ENCODE measurements around the gene FEM1B.

The FEM1B gene

GRCh38 chr15:68283401-68283800 is 5.9 kb downstream of the FEM1B start:
- TF ChIP-seq CTCF (conservative IDR thresholded peaks at IDR 0.05; ENCODE audit: control insufficient read depth, insufficient read depth, low read depth, low read length): no peak
- no peak overlapping the region for H3K4me3 ChIP-seq (ENCODE audit: control insufficient read depth, low read depth, low read length)
- no peak for DNase-seq (ENCODE audit: low read depth)

- no peak for DNase-seq (ENCODE audit: low read depth)
- no peak overlapping the region for H3K4me3 ChIP-seq (ENCODE audit: control insufficient read depth, low read depth, low read length)
- no peak for TF ChIP-seq CTCF (conservative IDR thresholded peaks at IDR 0.05; ENCODE audit: control insufficient read depth, insufficient read depth, low read depth, low read length)
Measured at GRCh38 chr15:68284616-68285258, 7.2 kb downstream of the FEM1B start.

- H3K4me3 ChIP-seq (ENCODE audit: control insufficient read depth, low read depth, low read length): no peak overlapping the region
- TF ChIP-seq CTCF (conservative IDR thresholded peaks at IDR 0.05; ENCODE audit: control insufficient read depth, insufficient read depth, low read depth, low read length): no peak
- no peak for DNase-seq (ENCODE audit: low read depth)
Measured at GRCh38 chr15:68285259-68285980, 7.9 kb downstream of the FEM1B start.

- H3K4me3 ChIP-seq (ENCODE audit: control insufficient read depth, low read depth, low read length): no peak overlapping the region
- TF ChIP-seq CTCF (conservative IDR thresholded peaks at IDR 0.05; ENCODE audit: control insufficient read depth, insufficient read depth, low read depth, low read length): no peak
Measured at GRCh38 chr15:68286256-68286655, 8.7 kb downstream of the FEM1B start.

GRCh38 chr15:68289057-68289456 is 11.5 kb downstream of the FEM1B start:
- DNase-seq (ENCODE audit: low read depth): no peak
- TF ChIP-seq CTCF (conservative IDR thresholded peaks at IDR 0.05; ENCODE audit: control insufficient read depth, insufficient read depth, low read depth, low read length): no peak

More at GRCh38 chr15:68286256-68286655, 8.7 kb downstream of the FEM1B start:
- no peak for DNase-seq (ENCODE audit: low read depth)

GRCh38 chr15:68289621-68290352 is 12.2 kb downstream of the FEM1B start:
- no peak overlapping the region for H3K4me3 ChIP-seq (ENCODE audit: control insufficient read depth, low read depth, low read length)
- no peak for DNase-seq (ENCODE audit: low read depth)
- no peak for TF ChIP-seq CTCF (conservative IDR thresholded peaks at IDR 0.05; ENCODE audit: control insufficient read depth, insufficient read depth, low read depth, low read length)

More at GRCh38 chr15:68289057-68289456, 11.5 kb downstream of the FEM1B start:
- no peak overlapping the region for H3K4me3 ChIP-seq (ENCODE audit: control insufficient read depth, low read depth, low read length)

All from fibroblast of mammary gland (primary cell).